Erythroblast (primary cell): ENCODE results near the gene KDM2A.

ENCODE experiments used
- GATA1 ChIP-seq: IDR thresholded peaks from 2 replicates; pipeline ENCODE4 v1.6.1; 2011; ENCODE audit warnings: low read depth, mild to moderate bottlenecking, control low read depth, low read length, moderate library complexity
- POLR2A ChIP-seq: IDR thresholded peaks from 2 replicates; pipeline ENCODE4 v1.6.1; 2011; ENCODE audit warnings: mild to moderate bottlenecking, low read length

DNA sequence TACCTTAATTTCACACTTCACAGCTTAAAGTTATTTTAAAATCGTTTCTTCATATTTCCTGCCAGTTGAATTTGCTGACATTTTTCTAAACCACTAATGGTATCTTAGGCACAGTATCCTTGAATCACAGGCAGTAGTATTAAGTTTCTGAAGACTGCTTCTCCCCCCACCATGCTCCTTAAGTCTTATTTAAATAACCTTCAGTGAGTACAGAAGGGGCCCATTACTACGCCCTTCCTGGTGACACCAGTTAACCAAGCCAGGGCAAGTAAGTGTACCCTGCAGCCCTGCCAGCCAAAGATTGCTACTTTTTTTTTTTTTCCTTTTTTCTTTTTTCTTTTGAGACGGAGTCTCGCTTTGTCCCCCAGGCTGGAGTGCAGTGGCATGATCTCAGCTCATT is 19.9 kb downstream of the KDM2A start:
- TF ChIP-seq POLR2A (no peak), GATA1 (no peak)
